Neutrophil (primary cell): ENCODE measurements around the gene PLCH2.

Experiments
- H3K27ac ChIP-seq: fragments of 200-600 bp; sonication (generic); 2 replicates; pipeline ENCODE4 v1.5.1; 2016; ENCODE audit warnings: mild to moderate bottlenecking, moderate library complexity
- H3K27me3 ChIP-seq: fragments of 200-600 bp; sonication (generic); 2 replicates; pipeline ENCODE4 v1.6.0; 2016; ENCODE audit warnings: mild to moderate bottlenecking
- H3K36me3 ChIP-seq: fragments of 200-600 bp; sonication (generic); 2 replicates; pipeline ENCODE4 v1.5.1; 2017
- H3K4me1 ChIP-seq, 2 experiments: fragments of 200-600 bp in 1 of 2; sonication (generic) in 1 of 2; 1 replicate in 1 of 2; 2 replicates in 1 of 2; pipeline versions ENCODE4 v1.5.1 to v1.6.1; 2013 to 2016; ENCODE audit warnings: low read depth in 1 of 2, low read length in 1 of 2, mild to moderate bottlenecking in 1 of 2, moderate library complexity in 1 of 2; ENCODE audit not compliant: control insufficient read depth in 1 of 2, insufficient read depth in 1 of 2
- H3K4me3 ChIP-seq, 2 experiments: fragments of 200-600 bp in 1 of 2; sonication (generic) in 1 of 2; 1 replicate in 1 of 2; 2 replicates in 1 of 2; pipeline ENCODE4 v1.5.1; 2013 to 2016; ENCODE audit warnings: low read depth in 1 of 2, low read length in 1 of 2, mild to moderate bottlenecking in 1 of 2, moderate library complexity in 1 of 2
- H3K9me3 ChIP-seq: fragments of 200-600 bp; sonication (generic); 2 replicates; pipeline ENCODE4 v1.5.1; 2016
- TF ChIP-seq, protein P1 (sequence below): fragments of 200-600 bp; sonication (generic); IDR thresholded peaks from 2 replicates; pipeline ENCODE4 v1.5.1; 2016; ENCODE audit warnings: antibody characterized with exemption

PLCH2 gene

GRCh38 chr1:2462819-2463218, 13.3 kb upstream of the PLCH2 start:
- no peak overlapping the region for H3K27ac ChIP-seq

GRCh38 chr1:2463396-2463795, 12.7 kb upstream of the PLCH2 start:
- Histone ChIP-seq H3K9me3 (no peaks in the 10 kb centered on the region), H3K36me3 (no peaks in the 10 kb centered on the region), H3K4me3 (no peak overlapping the region), H3K27me3 (peaks cover 33% of the 10 kb centered on the region), H3K4me1 (no peaks in the 10 kb centered on the region), H3K27ac (no peak overlapping the region)
- TF ChIP-seq, protein P1, sequence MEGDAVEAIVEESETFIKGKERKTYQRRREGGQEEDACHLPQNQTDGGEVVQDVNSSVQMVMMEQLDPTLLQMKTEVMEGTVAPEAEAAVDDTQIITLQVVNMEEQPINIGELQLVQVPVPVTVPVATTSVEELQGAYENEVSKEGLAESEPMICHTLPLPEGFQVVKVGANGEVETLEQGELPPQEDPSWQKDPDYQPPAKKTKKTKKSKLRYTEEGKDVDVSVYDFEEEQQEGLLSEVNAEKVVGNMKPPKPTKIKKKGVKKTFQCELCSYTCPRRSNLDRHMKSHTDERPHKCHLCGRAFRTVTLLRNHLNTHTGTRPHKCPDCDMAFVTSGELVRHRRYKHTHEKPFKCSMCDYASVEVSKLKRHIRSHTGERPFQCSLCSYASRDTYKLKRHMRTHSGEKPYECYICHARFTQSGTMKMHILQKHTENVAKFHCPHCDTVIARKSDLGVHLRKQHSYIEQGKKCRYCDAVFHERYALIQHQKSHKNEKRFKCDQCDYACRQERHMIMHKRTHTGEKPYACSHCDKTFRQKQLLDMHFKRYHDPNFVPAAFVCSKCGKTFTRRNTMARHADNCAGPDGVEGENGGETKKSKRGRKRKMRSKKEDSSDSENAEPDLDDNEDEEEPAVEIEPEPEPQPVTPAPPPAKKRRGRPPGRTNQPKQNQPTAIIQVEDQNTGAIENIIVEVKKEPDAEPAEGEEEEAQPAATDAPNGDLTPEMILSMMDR, result no peak

More at GRCh38 chr1:2462819-2463218, 13.3 kb upstream of the PLCH2 start:
- TF ChIP-seq, protein P1, result no peak
- H3K36me3 ChIP-seq, result no peaks in the 10 kb centered on the region
- H3K9me3 ChIP-seq, result no peaks in the 10 kb centered on the region
- no peaks in the 10 kb centered on the region for H3K4me1 ChIP-seq
- H3K4me3 ChIP-seq, result no peak overlapping the region
- H3K27me3 ChIP-seq, result peaks cover 27% of the 10 kb centered on the region

DNA sequence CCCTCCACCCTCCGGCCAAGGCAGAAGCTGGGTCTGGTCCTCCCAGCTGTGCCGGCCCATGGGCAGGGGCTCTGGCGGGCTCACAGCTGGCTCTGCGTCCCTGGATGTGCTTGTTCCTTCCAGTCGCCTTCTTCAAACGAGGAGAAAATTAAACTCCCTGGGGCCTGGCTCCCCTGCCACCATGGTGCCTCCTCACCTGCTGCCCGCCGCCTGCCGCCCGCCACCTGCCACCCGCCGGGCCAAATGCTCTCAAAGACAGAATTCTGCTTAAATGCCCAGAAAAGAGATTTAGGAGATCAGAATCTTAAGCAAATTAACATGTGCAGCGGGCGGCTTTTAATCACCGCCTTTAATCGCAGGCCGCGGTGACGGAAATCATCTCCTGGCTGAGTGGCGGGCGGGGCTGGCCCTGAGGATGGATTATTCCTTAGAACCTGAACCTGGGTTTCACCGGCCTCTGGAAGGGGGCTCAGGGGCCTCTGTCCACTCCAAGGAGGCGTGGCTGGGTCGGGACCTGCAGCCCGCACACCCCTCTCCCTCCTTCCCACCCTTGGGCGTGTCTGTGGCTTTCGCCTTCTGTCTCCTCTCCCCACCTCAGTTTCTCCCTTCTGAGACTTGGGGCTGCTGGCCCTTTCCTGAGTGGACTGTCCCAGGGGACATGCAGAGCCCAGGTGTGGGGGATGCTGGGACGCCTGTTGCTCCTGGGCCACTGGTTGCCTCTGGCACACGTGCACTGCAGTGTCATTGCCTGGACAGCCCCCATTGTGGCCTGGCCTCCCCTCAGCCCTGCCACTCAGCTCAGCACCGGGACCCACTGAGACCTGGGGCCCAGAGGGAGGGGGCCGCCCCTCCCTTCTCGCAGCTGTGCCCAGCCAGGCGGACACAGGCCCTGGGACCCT, 10.5 kb upstream of the PLCH2 start:
- H3K9me3 ChIP-seq, result no peaks in the 10 kb centered on the region
- no peak overlapping the region for H3K4me3 ChIP-seq
- no peaks in the 10 kb centered on the region for H3K36me3 ChIP-seq
- TF ChIP-seq, protein P1, result no peak
- H3K4me1 ChIP-seq, result no peaks in the 10 kb centered on the region
- peaks cover 44% of the 10 kb centered on the region for H3K27me3 ChIP-seq
- H3K27ac ChIP-seq, result no peak overlapping the region

DNA sequence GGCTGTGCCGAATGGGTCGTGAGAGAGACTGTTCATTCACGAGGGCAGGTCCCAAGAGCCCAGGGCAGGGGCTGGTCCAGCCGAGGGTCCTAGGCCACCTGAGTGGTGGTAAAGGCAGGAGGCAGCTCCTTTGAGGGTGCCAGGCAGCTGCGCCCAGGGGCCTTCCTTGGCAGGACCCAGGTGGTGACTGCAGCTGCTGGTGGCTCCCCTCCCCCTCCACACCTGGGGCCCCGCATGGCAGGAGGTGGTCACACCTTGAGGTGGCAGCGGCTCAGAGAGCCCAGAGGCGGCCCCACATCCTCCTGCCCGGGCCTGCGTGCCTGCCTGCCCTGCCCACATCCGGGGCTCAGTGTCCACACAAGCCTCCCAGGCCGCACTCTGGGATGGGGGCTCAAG, 9.8 kb upstream of the PLCH2 start:
- TF ChIP-seq, protein P1, result no peak
- Histone ChIP-seq H3K27me3 (peaks cover 44% of the 10 kb centered on the region), H3K4me3 (no peak overlapping the region), H3K36me3 (no peaks in the 10 kb centered on the region), H3K27ac (no peak overlapping the region), H3K9me3 (no peaks in the 10 kb centered on the region), H3K4me1 (no peaks in the 10 kb centered on the region)

GRCh38 chr1:2466958-2467554, 9.0 kb upstream of the PLCH2 start:
- no peak overlapping the region for H3K27ac ChIP-seq
- no peaks in the 10 kb centered on the region for H3K4me1 ChIP-seq
- H3K4me3 ChIP-seq, result no peak overlapping the region
- TF ChIP-seq, protein P1, result no peak
- H3K9me3 ChIP-seq, result no peaks in the 10 kb centered on the region
- no peaks in the 10 kb centered on the region for H3K36me3 ChIP-seq
- H3K27me3 ChIP-seq, result peaks cover 44% of the 10 kb centered on the region
